ENCODE results near the gene CSMD2. TPM values are rescaled to one million over a fixed set of nuclear protein-coding genes. Genes with fewer than 3 reads are reported as not detected.

Gene CSMD2
- total and polyA plus RNA-seq, 4 donors, result 0.25 to 2.4 (median 1.7) TPM

GRCh38 chr1:34165422-34165921 is 442 bp upstream of the CSMD2 start:
- H3K27ac ChIP-seq (ENCODE audit: low read depth in 1 of 2, low read length in 2 of 2), result no peak overlapping the region
- peak overlapping the region in 1 of 2 donors; percentile 51 for H3K4me3 ChIP-seq (ENCODE audit: low read length in 2 of 2)
- intact Hi-C loops (cut with DNase I), result loop anchor here (5.0 to 10.0 kb wide), 3 partner anchors 271 to 528 kb away; no protein-coding TSS in a partner anchor
- no peak for DNase-seq
- 1 to 2% methylated on average over 13 of the region's 13 CpGs for WGBS, 2 donors
- no peaks in the 10 kb centered on the region for H3K27me3 ChIP-seq (ENCODE audit: control insufficient read depth in 1 of 2, insufficient read depth in 2 of 2, low read length in 1 of 2)
- no peaks in the 10 kb centered on the region for H3K4me1 ChIP-seq (ENCODE audit: control insufficient read depth in 1 of 2, insufficient read depth in 2 of 2, low read length in 2 of 2)
- H3K36me3 ChIP-seq (ENCODE audit: control insufficient read depth in 1 of 2, insufficient read depth in 2 of 2, low read length in 1 of 2), result no peaks in the 10 kb centered on the region
- ATAC-seq (ENCODE audit: low FRiP score), result no peak
- H3K9me3 ChIP-seq (ENCODE audit: control insufficient read depth, low read length), result no peaks in the 10 kb centered on the region

- WGBS, 2 donors, result 1% methylated on average over 72 to 75 of the region's 75 CpGs
- H3K4me3 ChIP-seq (ENCODE audit: low read length in 2 of 2), result peak overlapping the region; percentile 45 to 51
- ATAC-seq (ENCODE audit: low FRiP score), result peak; percentile 36
- no peaks in the 10 kb centered on the region for H3K4me1 ChIP-seq (ENCODE audit: control insufficient read depth in 1 of 2, insufficient read depth in 2 of 2, low read length in 2 of 2)
- peak in 1 of 2 donors; percentile 76 for DNase-seq
- no peaks in the 10 kb centered on the region for H3K36me3 ChIP-seq (ENCODE audit: control insufficient read depth in 1 of 2, insufficient read depth in 2 of 2, low read length in 1 of 2)
- H3K27me3 ChIP-seq (ENCODE audit: control insufficient read depth in 1 of 2, insufficient read depth in 2 of 2, low read length in 1 of 2), result no peaks in the 10 kb centered on the region
- intact Hi-C loops (cut with DNase I), result loop anchor here (5.0 to 10.0 kb wide), 5 partner anchors 269 to 532 kb away; no protein-coding TSS in a partner anchor
- no peak overlapping the region for H3K27ac ChIP-seq (ENCODE audit: low read depth in 1 of 2, low read length in 2 of 2)
- no peaks in the 10 kb centered on the region for H3K9me3 ChIP-seq (ENCODE audit: control insufficient read depth, low read length)
Measured at GRCh38 chr1:34163792-34164731, 968 bp downstream of the CSMD2 start.

GRCh38 chr1:34162852-34163766 is 1.9 kb downstream of the CSMD2 start:
- Histone ChIP-seq H3K4me3 (ENCODE audit: low read length in 2 of 2) (peak overlapping the region; percentile 2 to 51), H3K36me3 (ENCODE audit: control insufficient read depth in 1 of 2, insufficient read depth in 2 of 2, low read length in 1 of 2) (no peaks in the 10 kb centered on the region), H3K4me1 (ENCODE audit: control insufficient read depth in 1 of 2, insufficient read depth in 2 of 2, low read length in 2 of 2) (no peaks in the 10 kb centered on the region), H3K27me3 (ENCODE audit: control insufficient read depth in 1 of 2, insufficient read depth in 2 of 2, low read length in 1 of 2) (no peaks in the 10 kb centered on the region), H3K27ac (ENCODE audit: low read depth in 1 of 2, low read length in 2 of 2) (no peak overlapping the region), H3K9me3 (ENCODE audit: control insufficient read depth, low read length) (no peaks in the 10 kb centered on the region)
- 1 to 2% methylated on average over 46 of the region's 46 CpGs for WGBS, 2 donors
- ATAC-seq (ENCODE audit: low FRiP score), result peak; percentile 93
- intact Hi-C loops (cut with DNase I), result loop anchor here (5.0 to 10.0 kb wide), 5 partner anchors 268 to 531 kb away; no protein-coding TSS in a partner anchor
- DNase-seq, result peak; percentile 86 to 93

- Histone ChIP-seq H3K27me3 (ENCODE audit: control insufficient read depth in 1 of 2, insufficient read depth in 2 of 2, low read length in 1 of 2) (no peaks in the 10 kb centered on the region), H3K4me3 (ENCODE audit: low read length in 2 of 2) (no peak overlapping the region), H3K4me1 (ENCODE audit: control insufficient read depth in 1 of 2, insufficient read depth in 2 of 2, low read length in 2 of 2) (no peaks in the 10 kb centered on the region), H3K9me3 (ENCODE audit: control insufficient read depth, low read length) (no peaks in the 10 kb centered on the region), H3K27ac (ENCODE audit: low read depth in 1 of 2, low read length in 2 of 2) (no peak overlapping the region), H3K36me3 (ENCODE audit: control insufficient read depth in 1 of 2, insufficient read depth in 2 of 2, low read length in 1 of 2) (no peaks in the 10 kb centered on the region)
- ATAC-seq (ENCODE audit: low FRiP score), result no peak
- intact Hi-C loops (cut with DNase I), result no loop called here
- WGBS, 2 donors, result 65 to 70% methylated on average over 3 of the region's 3 CpGs
- no peak for DNase-seq
Measured at GRCh38 chr1:34156739-34157138, 8.3 kb downstream of the CSMD2 start.

- intact Hi-C loops (cut with DNase I), result no loop called here
- ATAC-seq (ENCODE audit: low FRiP score) (no peak), DNase-seq (no peak)
- Histone ChIP-seq H3K27me3 (ENCODE audit: control insufficient read depth in 1 of 2, insufficient read depth in 2 of 2, low read length in 1 of 2) (no peaks in the 10 kb centered on the region), H3K4me3 (ENCODE audit: low read length in 2 of 2) (no peak overlapping the region), H3K36me3 (ENCODE audit: control insufficient read depth in 1 of 2, insufficient read depth in 2 of 2, low read length in 1 of 2) (no peaks in the 10 kb centered on the region), H3K27ac (ENCODE audit: low read depth in 1 of 2, low read length in 2 of 2) (no peak overlapping the region), H3K9me3 (ENCODE audit: control insufficient read depth, low read length) (no peaks in the 10 kb centered on the region), H3K4me1 (ENCODE audit: control insufficient read depth in 1 of 2, insufficient read depth in 2 of 2, low read length in 2 of 2) (no peaks in the 10 kb centered on the region)
- WGBS, 2 donors, result 40 to 44% methylated on average over 2 of the region's 2 CpGs
Measured at GRCh38 chr1:34155860-34156259, 9.2 kb downstream of the CSMD2 start.

GRCh38 chr1:34153246-34153645 is 11.8 kb downstream of the CSMD2 start:
- intact Hi-C loops (cut with DNase I), result no loop called here
- 82 to 96% methylated on average over 4 of the region's 4 CpGs for WGBS, 2 donors
- Histone ChIP-seq H3K4me3 (ENCODE audit: low read length in 2 of 2) (no peak overlapping the region), H3K27ac (ENCODE audit: low read depth in 1 of 2, low read length in 2 of 2) (no peak overlapping the region), H3K36me3 (ENCODE audit: control insufficient read depth in 1 of 2, insufficient read depth in 2 of 2, low read length in 1 of 2) (no peaks in the 10 kb centered on the region), H3K4me1 (ENCODE audit: control insufficient read depth in 1 of 2, insufficient read depth in 2 of 2, low read length in 2 of 2) (no peaks in the 10 kb centered on the region), H3K9me3 (ENCODE audit: control insufficient read depth, low read length) (no peaks in the 10 kb centered on the region), H3K27me3 (ENCODE audit: control insufficient read depth in 1 of 2, insufficient read depth in 2 of 2, low read length in 1 of 2) (no peaks in the 10 kb centered on the region)
- ATAC-seq (ENCODE audit: low FRiP score), result no peak
- no peak for DNase-seq

- intact Hi-C loops (cut with DNase I), result no loop called here
Measured at GRCh38 chr1:34149501-34149900, 15.5 kb downstream of the CSMD2 start.

GRCh38 chr1:34147301-34147700 is 17.7 kb downstream of the CSMD2 start:
- intact Hi-C loops (cut with DNase I), result no loop called here
- H3K36me3 ChIP-seq (ENCODE audit: control insufficient read depth in 1 of 2, insufficient read depth in 2 of 2, low read length in 1 of 2), result no peaks in the 10 kb centered on the region

More at GRCh38 chr1:34149501-34149900, 15.5 kb downstream of the CSMD2 start:
- Histone ChIP-seq H3K9me3 (ENCODE audit: control insufficient read depth, low read length) (no peaks in the 10 kb centered on the region), H3K4me1 (ENCODE audit: control insufficient read depth in 1 of 2, insufficient read depth in 2 of 2, low read length in 2 of 2) (no peaks in the 10 kb centered on the region), H3K36me3 (ENCODE audit: control insufficient read depth in 1 of 2, insufficient read depth in 2 of 2, low read length in 1 of 2) (no peaks in the 10 kb centered on the region), H3K27me3 (ENCODE audit: control insufficient read depth in 1 of 2, insufficient read depth in 2 of 2, low read length in 1 of 2) (no peaks in the 10 kb centered on the region), H3K27ac (ENCODE audit: low read depth in 1 of 2, low read length in 2 of 2) (no peak overlapping the region), H3K4me3 (ENCODE audit: low read length in 2 of 2) (no peak overlapping the region)
- DNase-seq (no peak), ATAC-seq (ENCODE audit: low FRiP score) (no peak)
- WGBS, 2 donors, result 37 to 40% methylated on average over 3 of the region's 3 CpGs

More at GRCh38 chr1:34147301-34147700, 17.7 kb downstream of the CSMD2 start:
- DNase-seq, result no peak
- H3K4me3 ChIP-seq (ENCODE audit: low read length in 2 of 2), result no peak overlapping the region
- WGBS, 2 donors, result 19 to 25% methylated on average over 4 of the region's 4 CpGs
- H3K27me3 ChIP-seq (ENCODE audit: control insufficient read depth in 1 of 2, insufficient read depth in 2 of 2, low read length in 1 of 2), result no peaks in the 10 kb centered on the region
- H3K27ac ChIP-seq (ENCODE audit: low read depth in 1 of 2, low read length in 2 of 2), result no peak overlapping the region
- no peak for ATAC-seq (ENCODE audit: low FRiP score)
- H3K4me1 ChIP-seq (ENCODE audit: control insufficient read depth in 1 of 2, insufficient read depth in 2 of 2, low read length in 2 of 2), result no peaks in the 10 kb centered on the region
- no peaks in the 10 kb centered on the region for H3K9me3 ChIP-seq (ENCODE audit: control insufficient read depth, low read length)
